ENCODE measurements around the gene SLC5A7.

DNA sequence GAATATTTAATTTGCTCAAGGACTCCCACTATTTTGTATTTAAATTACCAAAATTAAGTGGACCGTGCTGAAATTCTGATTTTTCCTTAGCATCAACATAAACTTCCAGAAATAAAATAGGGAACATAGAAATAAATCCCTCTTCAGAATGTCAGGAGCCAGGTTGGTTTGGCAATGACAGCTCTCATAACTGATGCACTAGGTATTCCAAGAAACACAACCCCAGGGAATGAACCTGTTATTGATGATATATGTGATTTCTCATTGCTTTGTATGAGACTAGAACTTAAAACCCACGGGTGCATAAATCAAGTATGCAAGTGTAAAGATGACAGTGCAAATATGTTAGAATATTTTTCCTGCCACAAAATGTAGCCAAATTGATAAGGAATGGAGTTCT is 12.8 kb downstream of the SLC5A7 start:
- no peak for TF ChIP-seq CTCF (IDR thresholded peaks at IDR 0.05)
- no peak for TF ChIP-seq POLR2A (IDR thresholded peaks at IDR 0.05)

Measured in testis (tissue), 2 donors.